SK-N-SH treated with all-trans-retinoic acid at 6 μM for 48 hours (cell line): Measurements from ENCODE around the gene SLITRK5.

Experiments
- ARNTL ChIP-seq: fragments of 450-650 bp; formaldehyde crosslinking; IDR thresholded peaks from 2 replicates; pipeline ENCODE4 v1.5.0; 2020; ENCODE audit warnings: low read depth, mild to moderate bottlenecking, moderate library complexity, borderline replicate concordance
- BACH2 ChIP-seq: fragments of 250-450 bp; sonication (Bioruptor Pico); IDR thresholded peaks from 2 replicates; pipeline ENCODE4 v1.9.0; 2021; ENCODE audit warnings: mild to moderate bottlenecking, borderline replicate concordance
- ESRRG ChIP-seq: fragments of 250-450 bp; sonication (Bioruptor Pico); IDR thresholded peaks from 2 replicates; pipeline ENCODE4 v1.6.1; 2021; ENCODE audit warnings: mild to moderate bottlenecking
- GLIS3 ChIP-seq: fragments of 250-450 bp; sonication (Bioruptor Pico); IDR thresholded peaks from 2 replicates; pipeline ENCODE4 v1.5.0; 2020; ENCODE audit warnings: mild to moderate bottlenecking, moderate library complexity
- ISL1 ChIP-seq: fragments of 250-450 bp; sonication (Bioruptor Pico); IDR thresholded peaks from 2 replicates; pipeline ENCODE4 v2.1.2; 2022; ENCODE audit warnings: mild to moderate bottlenecking, moderate library complexity
- PATZ1 ChIP-seq: fragments of 250-450 bp; sonication (Bioruptor Pico); IDR thresholded peaks from 2 replicates; pipeline ENCODE4 v1.8.0; 2020; ENCODE audit warnings: mild to moderate bottlenecking, moderate library complexity, borderline replicate concordance
- PPARA ChIP-seq: fragments of 250-450 bp; sonication (Bioruptor Pico); IDR thresholded peaks from 2 replicates; pipeline ENCODE4 v1.5.0; 2020; ENCODE audit warnings: mild to moderate bottlenecking, borderline replicate concordance
- RARB ChIP-seq: fragments of 250-450 bp; sonication (Bioruptor Pico); IDR thresholded peaks from 2 replicates; pipeline ENCODE4 v1.8.0; 2021; ENCODE audit warnings: mild to moderate bottlenecking, moderate library complexity
- TCF4 ChIP-seq: fragments of 250-450 bp; sonication (Bioruptor Pico); IDR thresholded peaks from 2 replicates; pipeline ENCODE4 v1.8.0; 2021; ENCODE audit warnings: mild to moderate bottlenecking, moderate library complexity, borderline replicate concordance
- TSHZ2 ChIP-seq: fragments of 250-450 bp; sonication (Bioruptor Pico); IDR thresholded peaks from 2 replicates; pipeline ENCODE4 v1.5.0; 2020; ENCODE audit warnings: mild to moderate bottlenecking, moderate library complexity
- ZC3H10 ChIP-seq: fragments of 250-450 bp; sonication (Bioruptor Pico); IDR thresholded peaks from 2 replicates; pipeline ENCODE4 v1.5.1; 2021; ENCODE audit warnings: mild to moderate bottlenecking, moderate library complexity
- ZFP30 ChIP-seq: fragments of 450-650 bp; formaldehyde crosslinking; IDR thresholded peaks from 2 replicates; pipeline ENCODE4 v1.5.0; 2022; ENCODE audit warnings: mild to moderate bottlenecking, moderate library complexity
- ZNF8 ChIP-seq: fragments of 450-650 bp; formaldehyde crosslinking; IDR thresholded peaks from 2 replicates; pipeline ENCODE4 v1.5.0; 2020; ENCODE audit warnings: mild to moderate bottlenecking, moderate library complexity
- TF ChIP-seq, protein P1 (sequence below): fragments of 250-450 bp; sonication (Bioruptor Pico); IDR thresholded peaks from 2 replicates; pipeline ENCODE4 v1.5.1; 2020; ENCODE audit warnings: low read depth, mild to moderate bottlenecking, moderate library complexity

GRCh38 chr13:87661471-87661870, 9.7 kb upstream of the SLITRK5 start:
- TF ChIP-seq ESRRG (CRISPR knock-in tag) = no peak
- no peak for TF ChIP-seq RARB (CRISPR knock-in tag)
- TF ChIP-seq ISL1 = no peak
- no peak for TF ChIP-seq ZC3H10 (CRISPR knock-in tag)
- TF ChIP-seq ZFP30 (CRISPR knock-in tag) = no peak
- TF ChIP-seq TSHZ2 = no peak
- TF ChIP-seq GLIS3 = no peak
- no peak for TF ChIP-seq PPARA (CRISPR knock-in tag)
- TF ChIP-seq, protein P1, sequence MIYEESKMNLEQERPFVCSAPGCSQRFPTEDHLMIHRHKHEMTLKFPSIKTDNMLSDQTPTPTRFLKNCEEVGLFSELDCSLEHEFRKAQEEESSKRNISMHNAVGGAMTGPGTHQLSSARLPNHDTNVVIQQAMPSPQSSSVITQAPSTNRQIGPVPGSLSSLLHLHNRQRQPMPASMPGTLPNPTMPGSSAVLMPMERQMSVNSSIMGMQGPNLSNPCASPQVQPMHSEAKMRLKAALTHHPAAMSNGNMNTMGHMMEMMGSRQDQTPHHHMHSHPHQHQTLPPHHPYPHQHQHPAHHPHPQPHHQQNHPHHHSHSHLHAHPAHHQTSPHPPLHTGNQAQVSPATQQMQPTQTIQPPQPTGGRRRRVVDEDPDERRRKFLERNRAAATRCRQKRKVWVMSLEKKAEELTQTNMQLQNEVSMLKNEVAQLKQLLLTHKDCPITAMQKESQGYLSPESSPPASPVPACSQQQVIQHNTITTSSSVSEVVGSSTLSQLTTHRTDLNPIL (CRISPR knock-in tag) = no peak
- no peak for TF ChIP-seq PATZ1 (CRISPR knock-in tag)
- no peak for TF ChIP-seq ZNF8
- TF ChIP-seq TCF4 = no peak
- TF ChIP-seq BACH2 (CRISPR knock-in tag) = no peak
- TF ChIP-seq ARNTL (CRISPR knock-in tag) = no peak
